NCI-H2171 (cell line): ENCODE results near the gene DGKA.

ENCODE experiments used
- DNase-seq: peaks from one replicate; lab custom pipeline; 2025; lab: John Stamatoyannopoulos, UW

DGKA gene

DNA sequence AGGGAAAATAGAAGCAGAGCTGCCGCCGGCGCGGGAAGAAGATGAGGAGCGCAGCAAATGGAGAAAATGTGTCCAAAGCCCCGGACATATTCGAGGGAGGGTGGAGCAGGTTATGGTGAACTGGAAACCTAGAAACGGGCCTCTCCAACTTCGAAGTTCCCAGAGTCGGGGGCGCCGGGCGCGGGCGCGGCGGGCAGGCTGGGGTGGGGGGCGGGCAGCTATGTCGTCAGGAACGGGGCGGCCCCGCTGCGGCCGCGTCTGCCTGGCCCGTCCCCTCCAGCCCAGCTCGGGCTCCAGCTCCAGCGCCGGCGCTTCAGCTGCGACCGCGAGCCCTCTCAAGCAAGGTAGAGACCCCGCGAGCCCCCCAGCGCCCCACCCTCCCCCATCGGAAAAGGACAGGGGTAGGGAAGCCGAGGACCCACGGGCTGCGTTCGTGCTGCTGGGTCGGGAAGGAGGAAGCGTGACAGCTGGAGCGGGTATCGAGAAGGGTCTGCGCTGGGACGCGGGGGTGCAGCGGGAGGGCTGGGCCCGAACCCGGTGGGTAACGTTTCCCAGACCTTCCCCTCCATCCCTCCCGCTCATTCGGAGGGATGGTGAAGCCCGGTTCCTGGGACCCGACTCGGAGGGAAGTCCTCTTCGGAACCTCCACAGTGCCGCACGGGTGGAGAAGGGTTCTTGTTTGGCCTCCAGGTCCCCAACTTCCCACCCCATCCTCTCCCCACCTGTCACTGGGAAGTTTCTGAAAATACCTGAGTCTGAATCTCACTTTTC lies 1.0 kb downstream of the DGKA start:
- DNase-seq = no peak

DNA sequence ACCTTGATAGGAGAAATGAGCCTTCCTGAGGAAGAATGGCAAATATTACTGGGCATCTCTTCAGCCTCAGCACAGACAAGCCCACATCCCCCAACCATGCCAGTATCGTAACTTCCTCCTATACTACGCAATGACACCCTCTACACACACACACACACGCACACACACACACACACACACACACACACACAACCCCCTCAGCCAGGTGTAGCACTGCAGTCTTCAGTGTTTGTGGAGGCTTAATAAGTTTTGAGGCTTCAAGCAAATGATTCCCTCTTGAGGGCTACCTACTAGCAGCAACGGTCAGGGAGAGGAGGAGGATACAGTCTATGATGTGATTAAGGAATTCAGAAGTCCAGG lies 1.6 kb downstream of the DGKA start:
- no peak for DNase-seq

DNA sequence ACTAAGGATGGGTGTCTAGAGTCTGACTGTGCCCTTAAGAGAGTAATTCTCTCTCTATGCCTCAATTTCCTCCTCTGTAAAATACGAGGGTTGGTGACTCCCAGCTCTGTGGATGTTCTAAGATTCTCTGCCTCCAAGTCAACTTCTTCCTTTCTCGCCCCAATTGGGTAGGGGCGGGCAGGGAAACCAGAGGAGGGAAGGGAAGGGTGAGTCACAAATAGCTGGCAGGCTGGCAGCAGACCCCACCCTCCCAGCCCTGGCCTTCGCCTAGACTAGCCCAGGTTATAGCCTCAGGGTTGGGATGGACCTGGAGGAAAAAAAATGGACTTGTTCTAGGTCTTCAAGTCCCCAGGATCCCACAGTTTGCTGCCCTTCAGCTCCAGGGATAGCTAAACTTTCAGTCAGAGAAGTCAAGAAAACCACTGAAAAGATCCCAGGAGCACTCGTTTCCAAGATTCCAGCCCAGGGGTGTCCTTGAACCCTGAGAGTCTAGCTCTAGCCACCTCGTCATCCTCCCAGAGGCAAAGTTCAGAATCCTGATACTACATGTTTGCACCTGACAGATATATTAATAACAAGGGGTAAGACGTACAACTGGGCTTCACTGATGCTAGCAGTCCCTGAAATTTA lies 2.3 kb downstream of the DGKA start:
- no peak for DNase-seq

DNA sequence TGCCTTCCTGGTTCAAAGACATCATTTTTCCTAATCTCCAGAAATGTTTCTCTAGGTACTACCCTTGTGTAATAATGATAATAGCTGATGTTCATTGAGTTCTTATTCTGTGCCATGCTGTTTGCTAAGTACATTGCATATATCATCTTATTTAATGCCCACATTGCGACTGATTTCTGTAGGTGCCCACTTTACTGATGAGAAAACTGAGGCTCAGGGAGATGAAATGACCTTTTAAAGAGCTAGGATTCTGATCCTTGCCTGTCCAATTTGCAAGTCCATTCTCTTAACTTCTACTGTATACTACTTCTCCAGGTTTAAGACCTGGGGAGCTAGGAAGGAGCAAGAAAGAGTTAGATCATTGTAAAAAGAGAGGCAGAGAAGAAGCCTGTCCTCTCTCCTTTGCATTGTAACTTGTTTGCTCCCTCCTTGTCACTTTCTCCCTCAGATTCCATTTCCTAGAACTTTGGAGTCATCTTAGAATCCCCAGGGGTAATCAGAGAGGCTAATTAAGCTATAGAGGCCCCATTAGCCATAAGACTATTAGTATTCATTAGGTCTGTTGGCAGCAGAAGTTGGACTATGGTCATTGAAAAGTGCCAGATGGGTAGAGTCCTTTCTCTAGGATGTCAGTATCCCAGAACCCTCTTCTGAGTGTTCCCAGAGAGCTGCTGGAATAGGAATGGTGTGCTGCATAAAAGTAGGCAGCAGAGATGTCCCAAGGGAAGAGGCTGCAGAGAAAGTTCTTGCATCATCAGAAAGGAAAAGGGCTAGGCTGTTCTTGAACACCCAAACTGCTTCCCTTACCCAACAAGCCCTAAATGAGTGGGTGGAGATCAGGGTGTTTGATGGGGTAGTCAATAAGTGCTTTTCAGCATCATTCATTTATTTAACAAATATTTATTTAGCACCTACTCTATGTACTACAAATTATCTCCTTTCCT lies 3.1 kb downstream of the DGKA start:
- DNase-seq = no peak

DNA sequence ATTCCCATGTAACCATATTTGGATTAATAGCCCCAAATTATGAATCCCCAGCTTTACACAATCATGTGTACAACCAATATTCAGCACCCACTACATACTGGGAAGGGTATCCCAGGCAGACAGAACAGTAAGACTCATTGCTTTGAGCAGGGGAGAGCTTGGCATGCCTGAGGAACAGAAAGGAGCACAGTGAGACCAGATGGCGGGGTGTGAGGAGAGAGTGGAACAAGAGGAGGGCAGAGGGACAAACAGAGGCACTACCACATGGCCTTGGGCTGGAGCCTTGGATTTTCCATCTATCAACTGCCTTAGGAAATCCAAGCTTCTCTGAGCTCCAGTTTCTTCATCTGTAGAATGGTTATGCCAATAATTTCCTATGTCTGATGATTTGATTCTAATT lies 3.8 kb downstream of the DGKA start:
- no peak for DNase-seq

DNA sequence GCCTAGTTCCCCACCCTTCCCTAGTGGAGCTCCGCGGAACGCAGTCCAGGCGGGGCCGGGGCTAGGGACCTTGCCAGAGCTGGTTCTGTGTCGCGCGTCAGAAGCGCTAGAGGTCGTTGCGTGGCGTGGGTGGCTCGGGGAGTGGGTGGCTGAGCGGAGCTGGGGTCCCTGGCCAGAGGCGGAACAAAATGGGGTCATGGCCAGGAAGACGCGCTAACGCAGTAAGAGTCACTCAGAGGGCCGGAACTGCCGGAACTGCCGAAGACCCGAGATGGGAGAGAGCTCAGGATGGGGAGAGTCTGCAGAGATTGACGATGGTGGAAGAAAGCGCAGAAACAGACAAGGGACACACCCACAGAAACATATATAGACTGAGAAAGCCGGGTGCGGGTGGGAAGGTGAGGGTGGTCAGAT lies 4.8 kb downstream of the DGKA start:
- DNase-seq = no peak

DNA sequence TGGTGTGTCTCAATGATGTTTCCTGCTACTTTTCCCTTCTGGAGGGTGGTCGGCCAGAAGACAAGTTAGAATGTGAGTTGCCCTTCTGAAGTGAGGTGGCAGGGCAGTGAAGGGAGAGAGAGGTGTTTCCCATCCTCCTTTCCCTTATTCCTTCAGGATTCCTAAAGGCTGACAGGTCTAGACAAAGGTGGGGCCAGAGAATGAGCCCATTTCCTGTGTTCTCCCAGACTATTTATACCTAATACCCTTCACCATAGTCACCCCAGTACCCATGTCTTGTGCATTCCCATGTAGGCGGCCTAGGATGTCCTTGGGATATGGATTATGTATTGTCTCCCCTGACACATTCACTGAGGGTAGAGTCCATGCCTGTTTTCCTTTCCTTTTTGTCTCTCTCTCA lies 7.0 kb downstream of the DGKA start:
- no peak for DNase-seq

DNA sequence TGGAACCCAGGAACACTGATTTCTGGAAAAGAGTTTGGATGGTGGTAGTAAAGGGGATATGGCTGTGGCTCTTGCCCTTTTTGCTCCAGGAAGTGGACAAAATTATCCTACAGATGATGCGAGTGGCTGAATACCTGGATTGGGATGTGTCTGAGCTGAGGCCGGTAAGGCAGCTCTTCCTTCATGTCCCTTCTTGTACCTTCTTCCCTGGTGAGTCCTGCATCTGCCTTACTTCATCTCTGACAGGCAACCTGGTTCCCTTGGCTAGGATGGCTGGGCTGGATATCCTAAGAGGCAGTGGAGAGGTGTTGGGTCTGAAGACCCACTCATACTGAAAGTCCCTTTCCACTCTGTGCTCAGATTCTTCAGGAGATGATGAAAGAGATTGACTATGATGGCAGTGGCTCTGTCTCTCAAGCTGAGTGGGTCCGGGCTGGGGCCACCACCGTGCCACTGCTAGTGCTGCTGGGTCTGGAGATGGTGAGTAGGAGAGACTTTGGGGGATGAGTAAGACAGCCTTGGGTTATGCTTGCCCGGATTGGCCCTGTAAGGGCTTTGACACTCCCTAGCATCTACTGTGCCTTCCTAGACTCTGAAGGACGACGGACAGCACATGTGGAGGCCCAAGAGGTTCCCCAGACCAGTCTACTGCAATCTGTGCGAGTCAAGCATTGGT lies 8.0 kb downstream of the DGKA start:
- DNase-seq = no peak

DNA sequence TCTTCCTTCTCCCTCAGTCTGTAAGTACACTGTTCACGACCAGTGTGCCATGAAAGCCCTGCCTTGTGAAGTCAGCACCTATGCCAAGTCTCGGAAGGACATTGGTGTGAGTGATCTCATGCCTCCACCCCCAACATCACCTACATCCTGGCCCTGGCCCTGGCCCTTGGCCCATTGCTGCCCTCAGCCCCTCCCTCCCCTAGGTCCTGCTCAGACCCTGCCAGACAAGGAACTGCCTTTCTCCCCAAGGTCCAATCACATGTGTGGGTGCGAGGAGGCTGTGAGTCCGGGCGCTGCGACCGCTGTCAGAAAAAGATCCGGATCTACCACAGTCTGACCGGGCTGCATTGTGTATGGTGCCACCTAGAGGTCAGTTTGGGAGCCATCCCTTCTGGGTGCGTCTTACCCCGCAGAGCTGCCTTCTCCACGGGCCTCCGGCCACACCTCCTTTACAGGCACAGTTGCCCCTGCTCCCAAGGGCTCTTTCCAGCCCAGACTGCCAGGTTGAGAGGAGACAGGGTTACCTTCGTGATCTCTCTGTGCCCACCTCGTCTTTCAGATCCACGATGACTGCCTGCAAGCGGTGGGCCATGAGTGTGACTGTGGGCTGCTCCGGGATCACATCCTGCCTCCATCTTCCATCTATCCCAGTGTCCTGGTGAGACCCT lies 9.2 kb downstream of the DGKA start:
- peak; percentile 44 for DNase-seq

DNA sequence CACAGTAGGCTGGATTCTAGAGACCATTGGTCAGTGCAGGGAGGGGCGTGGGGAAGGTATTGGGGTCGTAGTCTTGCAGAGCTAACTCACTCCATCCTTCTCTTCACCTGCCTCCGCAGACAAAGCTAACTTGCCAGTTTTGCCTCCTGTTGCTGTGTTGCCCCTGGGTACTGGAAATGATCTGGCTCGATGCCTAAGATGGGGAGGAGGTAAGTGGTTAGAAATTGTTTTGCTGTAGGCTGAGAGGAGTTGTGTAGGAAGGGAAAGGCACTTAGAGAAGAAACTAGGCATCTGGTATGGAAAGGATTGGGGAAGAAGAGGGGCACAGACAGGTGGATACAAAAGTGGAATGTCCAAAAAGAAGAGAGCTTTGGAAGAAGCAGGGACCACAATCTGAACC lies 11.1 kb downstream of the DGKA start:
- DNase-seq = no peak

DNA sequence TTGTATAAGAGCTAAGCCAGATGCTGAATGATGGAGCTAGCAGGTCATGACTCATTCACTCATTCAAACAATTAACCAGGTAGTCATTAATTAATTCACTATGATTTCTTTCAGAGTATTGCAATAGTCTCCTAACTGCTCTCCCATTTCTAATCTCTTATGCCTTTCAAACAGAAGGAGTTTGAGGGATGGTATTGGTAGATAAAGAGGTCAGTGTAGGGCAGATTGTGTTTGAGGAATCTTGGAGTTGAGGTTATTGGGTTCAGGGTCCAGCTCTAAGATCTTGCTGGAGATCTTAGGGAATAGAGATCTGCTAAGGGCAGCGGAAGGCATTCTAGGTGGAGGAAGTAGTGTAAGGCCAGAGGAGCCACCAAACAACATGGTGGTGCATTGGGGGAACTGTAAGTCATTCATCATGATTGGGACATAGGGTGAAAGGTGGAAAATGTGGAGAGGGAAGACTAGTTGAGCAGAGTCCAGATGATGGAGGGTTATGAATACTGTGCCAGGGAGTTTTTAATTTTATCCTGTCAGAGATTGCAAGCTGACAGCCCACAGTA lies 11.7 kb downstream of the DGKA start:
- no peak for DNase-seq

DNA sequence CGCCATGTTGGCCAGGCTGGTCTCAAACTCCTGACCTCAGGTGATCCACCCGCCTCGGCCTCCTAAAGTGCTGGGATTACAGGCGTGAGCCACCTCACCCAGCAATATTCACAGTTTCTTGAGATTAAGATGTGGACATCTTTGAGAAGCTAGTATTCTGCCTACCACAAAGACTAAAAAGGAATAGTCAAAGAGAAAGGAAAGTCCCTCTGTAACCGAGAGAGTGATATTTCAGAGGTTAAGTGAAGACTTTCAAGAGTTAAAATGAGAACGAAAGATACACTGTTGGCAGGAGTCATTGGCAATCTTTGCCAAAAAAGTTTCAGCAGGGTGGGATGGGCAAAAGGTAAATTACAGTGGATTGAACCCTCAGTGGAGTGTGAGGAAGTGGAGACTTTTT lies 15.6 kb downstream of the DGKA start:
- DNase-seq = no peak

DNA sequence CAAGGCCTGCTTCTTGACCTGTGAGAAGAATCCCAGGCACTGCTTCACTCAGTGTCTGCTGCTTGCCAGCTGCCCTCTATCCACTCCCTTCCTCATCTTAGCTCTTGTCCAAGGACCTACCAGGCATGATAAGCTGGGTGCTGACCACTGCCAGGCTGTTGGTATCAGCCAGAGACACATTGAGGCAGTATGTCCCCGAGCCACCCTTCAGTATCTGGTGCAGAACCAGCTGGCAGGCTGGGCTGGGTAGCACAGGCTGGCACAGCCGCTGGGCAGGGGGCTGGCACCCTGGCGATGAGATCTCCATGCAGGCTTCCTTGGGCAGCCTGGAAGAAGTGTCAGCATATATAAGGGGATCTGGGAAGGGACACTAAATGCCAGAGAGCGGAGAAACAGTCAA lies 24.4 kb downstream of the DGKA start:
- no peak for DNase-seq

DNA sequence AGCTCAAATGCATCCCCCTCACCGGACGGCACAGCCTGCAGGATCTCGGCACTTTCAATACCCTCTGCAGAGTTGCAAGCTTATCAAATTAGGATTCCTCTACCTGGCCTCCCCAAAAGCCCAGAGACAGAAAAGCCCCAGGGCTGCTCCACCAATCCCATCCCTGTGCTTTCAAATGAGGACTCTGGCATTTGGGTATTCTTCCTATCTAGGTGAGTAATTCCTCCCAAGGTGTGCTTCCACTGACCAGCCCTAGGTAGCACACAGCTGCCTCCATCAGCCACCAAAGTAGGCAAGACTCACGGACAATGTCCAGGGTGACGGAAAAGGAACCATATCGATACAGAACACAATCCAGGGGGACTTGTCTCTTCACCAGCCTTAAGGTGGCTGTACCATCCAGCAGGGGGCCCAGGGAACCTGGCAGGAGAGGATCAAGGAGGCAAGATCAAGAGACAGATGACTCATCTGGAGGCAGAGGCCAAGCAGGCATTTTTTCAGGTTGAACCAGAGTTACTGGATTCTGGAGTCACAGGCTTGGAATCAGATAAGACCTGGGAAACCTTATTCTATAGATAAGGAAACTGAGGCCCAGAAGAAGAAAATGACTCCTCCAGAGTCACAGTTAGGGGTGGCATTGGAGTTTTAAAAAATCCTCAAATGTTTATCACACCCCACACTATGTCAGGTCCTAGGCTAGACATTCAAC lies 25.0 kb downstream of the DGKA start:
- DNase-seq = no peak

DNA sequence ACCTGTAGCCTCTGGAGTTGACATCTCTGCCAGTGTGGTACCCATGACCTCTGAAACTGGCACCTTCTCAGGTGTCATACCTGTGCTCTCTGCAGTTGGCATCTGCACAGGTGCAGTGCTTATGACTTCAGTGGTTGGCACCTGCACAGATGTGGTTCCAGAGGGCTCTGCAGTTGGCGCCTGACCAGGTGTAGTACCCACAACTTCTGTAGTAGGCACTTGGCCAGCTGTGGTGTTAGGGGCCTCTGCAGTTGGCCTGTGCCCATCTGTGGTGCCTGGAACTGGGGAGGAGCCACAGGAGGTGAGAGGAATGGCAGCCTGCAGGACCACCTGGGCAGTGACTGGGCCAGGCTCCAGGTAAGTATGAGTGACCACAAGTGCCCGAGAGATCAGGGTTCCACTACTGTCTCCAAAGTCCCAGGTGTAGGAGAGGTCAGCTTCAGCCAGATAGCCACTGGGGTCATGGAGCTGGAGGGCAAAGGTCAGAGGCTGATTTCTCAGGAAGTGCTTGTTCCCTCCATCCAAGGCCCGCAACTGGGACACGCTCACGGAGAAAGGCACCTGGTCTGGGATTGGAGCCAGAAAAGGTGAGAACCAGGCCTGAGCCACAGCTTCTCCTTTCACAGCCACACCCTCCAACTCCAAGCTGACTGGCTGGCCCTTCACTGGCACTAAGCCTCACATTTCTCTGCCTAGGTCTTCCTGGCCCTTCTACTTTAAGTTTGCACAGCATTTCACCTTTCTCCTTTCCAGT lies 26.3 kb downstream of the DGKA start:
- no peak for DNase-seq

DNA sequence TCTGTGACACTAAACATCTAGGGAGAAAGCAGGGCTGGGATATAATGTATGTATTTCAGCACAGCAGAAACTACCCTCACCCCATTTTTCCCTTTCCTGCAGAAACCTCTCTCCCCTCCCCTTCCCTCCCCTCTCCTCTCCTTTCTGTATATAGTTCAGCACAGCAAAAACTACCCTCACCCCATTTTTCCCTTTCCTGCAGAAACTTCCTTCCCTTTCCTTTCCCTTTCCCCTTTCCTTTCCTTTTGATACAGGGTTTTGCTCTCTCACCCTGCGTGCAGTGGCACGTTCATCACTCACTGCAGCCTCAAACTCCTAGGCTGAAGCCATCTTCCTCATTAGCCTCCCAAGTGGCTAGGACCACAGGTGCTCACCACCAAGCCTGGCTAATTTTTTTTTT lies 32.8 kb downstream of the DGKA start:
- DNase-seq = no peak

DNA sequence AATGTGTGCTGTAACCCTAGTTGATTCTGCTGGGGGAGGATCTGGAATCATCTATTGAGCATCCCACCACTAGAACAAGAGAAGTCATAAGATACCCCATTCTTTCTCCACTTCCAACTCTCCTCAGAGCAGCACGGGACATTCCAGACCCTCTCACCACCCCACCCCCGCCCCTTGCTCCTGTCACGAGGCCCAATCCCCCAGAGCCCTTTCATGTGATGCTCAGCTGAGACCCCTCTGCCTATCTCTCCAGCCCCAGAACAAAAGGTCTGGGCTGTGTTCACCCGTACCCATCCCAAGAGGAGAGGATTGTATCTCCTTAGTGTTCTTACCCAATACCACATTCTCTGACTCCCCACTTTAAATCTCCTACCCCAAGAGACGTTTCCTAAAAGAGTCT lies 34.3 kb downstream of the DGKA start:
- no peak for DNase-seq

DNA sequence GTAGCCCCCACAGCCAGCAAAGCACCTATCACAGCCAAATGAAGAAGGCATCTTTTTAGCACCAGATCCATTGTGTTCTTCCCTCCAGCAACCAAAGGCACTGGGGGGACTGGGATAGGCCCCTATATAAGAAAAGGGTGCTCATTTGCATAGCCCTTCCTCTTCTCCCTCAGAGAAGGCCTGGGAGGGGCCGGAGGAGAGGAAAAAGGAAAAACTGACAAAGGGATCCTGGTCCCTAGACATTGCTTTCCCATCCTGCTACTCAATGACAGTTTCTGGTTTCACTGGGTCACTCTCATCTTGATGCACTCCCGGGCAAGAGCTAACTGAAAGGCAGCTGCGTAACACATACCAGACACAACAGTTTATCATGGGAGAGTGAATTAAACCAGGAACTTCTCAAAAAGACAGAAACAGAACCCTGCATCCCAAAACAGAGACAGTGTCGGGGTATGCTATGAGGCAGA lies 35.0 kb downstream of the DGKA start, which contains the start of gene PMEL:
Gene PMEL (minus strand): TSS at position 102 of the 467 bp plus-strand sequence. CDS start 31 bp downstream, at position 71.
- no peak for DNase-seq

DNA sequence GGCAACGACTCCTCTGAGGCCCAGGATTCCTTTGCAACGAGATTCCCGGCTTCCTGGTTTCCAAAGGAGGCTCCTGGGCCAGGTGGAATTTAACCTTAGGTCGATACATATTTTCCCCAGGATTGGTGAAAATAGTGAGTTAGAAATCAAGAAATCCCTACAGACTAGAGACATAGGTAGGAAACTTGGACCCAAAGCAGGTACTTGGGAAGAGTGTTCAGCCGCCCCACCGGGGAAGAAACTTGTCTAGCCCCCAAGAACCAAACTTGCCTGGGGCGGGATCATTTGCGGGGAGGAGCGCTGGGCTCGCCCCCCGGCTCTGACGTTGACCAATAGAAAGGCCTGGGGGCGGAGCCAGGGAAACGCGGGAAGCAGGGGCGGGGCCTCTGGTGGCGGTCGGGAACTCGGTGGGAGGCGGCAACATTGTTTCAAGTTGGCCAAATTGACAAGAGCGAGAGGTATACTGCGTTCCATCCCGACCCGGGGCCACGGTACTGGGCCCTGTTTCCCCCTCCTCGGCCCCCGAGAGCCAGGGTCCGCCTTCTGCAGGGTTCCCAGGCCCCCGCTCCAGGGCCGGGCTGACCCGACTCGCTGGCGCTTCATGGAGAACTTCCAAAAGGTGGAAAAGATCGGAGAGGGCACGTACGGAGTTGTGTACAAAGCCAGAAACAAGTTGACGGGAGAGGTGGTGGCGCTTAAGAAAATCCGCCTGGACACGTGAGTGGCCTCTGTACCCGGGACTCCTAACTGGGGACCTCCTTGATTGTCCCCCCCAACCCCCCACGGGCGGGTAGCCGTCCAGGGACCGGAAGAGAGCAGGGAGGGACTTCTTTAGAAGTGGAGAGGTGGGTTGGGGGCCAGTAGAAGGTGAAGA lies 35.7 kb downstream of the DGKA start, which contains the start of gene CDK2:
Gene CDK2 (plus strand): TSS at position 423 of the 874 bp plus-strand sequence. CDS start 179 bp downstream, at position 602.
- peak; percentile 89 for DNase-seq
